Renal cortex interstitium (tissue), 11 donors: ENCODE data around the gene DCUN1D1. TPM values are rescaled to one million over a fixed set of nuclear protein-coding genes. Genes with fewer than 3 reads are reported as not detected.
A peak's percentile ranks its signal among the peaks of the same experiment; 100 is the strongest.

ENCODE experiments used
- DNase-seq, 11 donors: peaks; one replicate each; pipeline ENCODE4 v3.0.0-alpha.2; 2013; ENCODE audit warnings: low read depth in 9 of 11, low spot score in 4 of 11; ENCODE audit errors: extremely low read depth in 1 of 11
- polyA plus RNA-seq, 3 donors: library from polyadenylated mRNA; unstranded; fragments of 120-200 nt; gene quantifications; one replicate each; pipeline ENCODE4 v1.2.1, GENCODE V29; 2013; ENCODE audit not compliant: insufficient read length in 3 of 3

DCUN1D1 gene
- polyA plus RNA-seq, 3 donors = 50.2 to 63.0 (median 61.4) TPM

DNA sequence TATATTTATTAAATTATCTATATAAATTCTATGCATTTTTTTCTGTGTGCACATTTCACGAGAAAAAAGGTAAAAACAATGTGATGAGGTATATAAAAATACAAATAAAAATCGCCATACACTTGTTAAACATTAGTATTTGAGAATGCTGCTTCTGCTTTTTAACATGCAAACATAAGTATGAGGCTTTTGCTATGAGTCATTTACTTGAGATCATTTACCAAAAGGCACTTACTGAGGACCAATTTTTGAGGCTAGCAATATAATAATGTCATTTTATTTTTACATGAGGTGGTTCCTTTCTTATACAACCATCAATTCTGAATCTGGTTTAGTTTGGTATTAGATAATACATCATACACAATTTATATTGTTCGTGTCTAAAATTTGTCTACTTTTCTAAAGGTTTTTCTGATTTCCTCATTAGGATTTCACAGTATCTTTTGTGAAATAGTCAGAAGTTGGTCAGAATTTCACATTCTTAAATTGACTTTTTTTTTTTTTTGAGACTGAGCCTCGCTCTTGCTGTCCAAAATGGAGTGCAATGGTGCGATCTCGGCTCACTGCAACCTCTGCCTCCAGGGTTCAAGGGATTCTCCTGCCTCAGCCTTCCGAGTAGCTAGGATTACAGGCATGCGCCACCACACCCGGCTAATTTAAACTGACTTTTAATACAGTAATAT lies 25.6 kb downstream of the DCUN1D1 start:
- no peak for DNase-seq

DNA sequence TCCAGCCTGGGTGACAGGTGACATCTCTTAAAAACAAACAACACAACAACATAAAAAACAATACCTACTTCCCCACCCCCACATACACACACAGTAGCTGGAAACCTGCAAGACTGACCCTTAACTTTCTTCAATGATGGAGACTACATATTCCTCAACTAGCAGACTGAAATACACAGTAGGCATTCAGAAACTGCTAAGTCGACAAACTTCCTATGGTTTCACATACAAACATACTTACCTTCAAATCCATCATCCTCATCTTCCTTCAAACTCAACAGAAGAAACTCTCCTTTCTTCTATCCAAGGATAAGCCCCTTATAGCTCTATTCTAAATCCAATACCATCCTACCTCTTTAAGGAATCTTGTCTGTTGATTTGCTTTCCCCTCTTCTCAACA lies 30.6 kb downstream of the DCUN1D1 start:
- DNase-seq = no peak

DNA sequence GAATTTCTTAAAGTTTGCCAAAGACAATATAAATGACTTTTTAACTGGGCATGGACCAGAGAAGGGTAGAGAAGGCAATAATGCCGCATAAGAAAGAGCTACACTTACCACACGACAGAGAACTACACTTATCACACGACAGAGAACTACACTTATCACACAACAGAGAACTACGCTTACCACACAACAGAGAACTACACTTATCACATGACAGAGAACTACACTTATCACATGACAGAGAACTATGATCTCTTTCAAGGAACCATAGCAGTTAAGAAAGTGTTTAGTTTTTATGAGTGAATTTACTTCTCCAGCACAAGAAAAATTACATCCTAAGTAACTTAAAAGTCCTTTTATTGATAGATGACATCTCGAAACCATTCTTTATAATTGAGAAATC lies 32.0 kb downstream of the DCUN1D1 start:
- DNase-seq = no peak

DNA sequence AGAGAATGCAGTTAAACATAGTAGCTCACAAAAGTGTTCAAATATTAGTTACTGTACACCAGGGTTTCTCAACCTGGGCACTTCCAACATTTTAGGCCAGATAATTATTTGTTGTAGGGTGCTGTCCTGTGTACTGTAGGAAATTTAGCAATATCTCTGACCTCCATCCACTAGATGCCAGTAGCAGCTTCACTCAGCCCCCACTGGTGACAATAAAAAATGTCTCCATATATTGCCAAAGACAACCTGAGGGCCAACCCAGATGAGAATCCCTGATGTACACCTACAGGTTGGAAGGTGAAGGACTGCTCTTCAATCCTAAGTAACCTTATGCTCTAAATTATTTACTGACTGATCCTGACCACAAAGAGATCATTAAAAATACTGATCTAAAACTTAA lies 32.5 kb downstream of the DCUN1D1 start:
- DNase-seq = no peak

GRCh38 chr3:182941719-182942118 lies 38.6 kb downstream of the DCUN1D1 start:
- DNase-seq = no peak

DNA sequence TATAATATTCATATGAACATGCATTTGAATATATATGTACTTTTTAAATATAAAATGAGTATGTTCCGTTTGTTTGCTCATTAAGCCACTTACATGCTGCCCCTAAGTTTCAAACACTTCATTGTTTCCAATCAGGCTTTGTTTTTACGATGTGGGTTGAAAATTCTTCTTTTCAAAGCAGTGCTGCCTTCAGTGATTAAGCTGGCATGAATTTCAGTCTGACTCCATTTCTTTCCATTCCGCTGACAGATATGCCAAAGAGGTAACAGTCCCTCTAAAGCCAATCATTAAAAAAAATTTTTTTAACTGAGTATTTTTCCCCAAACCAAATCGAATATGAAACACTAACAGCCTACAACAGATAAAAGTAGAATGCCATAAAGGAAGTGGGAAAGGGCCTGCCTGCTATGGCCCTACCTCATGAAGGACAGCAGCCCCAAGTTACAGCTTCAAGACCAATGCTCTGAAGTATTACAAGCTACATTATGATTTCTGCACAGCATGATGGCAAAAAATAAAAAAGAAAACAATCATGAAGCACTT lies 40.0 kb downstream of the DCUN1D1 start:
- DNase-seq = no peak

DNA sequence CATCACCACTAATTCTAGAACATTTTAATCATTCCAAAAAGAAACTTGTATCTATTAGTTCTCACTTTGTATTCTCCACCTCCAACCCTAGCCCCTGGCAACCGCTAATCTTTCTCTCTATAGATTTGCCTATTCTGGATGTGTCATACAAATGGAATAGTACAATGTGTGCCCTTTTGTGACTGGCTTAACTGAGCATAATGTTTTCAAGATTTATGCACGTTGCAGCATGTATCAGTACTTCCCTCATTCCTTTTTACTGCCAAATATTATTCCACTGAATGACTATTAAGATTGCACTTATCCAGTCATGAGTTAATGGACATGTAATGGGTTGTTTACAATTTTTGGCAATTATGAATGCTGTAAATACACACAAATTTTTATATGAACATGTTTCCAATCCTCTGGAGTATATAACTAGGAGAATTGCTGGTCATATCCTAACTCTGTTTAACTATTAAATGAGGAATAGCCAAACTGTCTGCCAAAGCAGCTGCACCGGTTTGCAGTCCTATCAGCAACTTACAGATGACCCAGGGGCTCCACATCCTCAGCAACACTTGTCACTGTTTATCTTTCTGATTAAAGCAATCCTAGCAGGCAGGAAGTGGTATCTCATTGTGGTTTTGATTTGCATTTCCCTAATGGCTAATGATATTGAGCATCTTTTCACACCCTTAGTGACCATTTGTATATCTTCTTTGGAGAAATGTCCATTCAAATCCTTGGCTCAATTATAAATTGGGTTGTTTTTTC lies 42.9 kb downstream of the DCUN1D1 start:
- DNase-seq = no peak

DNA sequence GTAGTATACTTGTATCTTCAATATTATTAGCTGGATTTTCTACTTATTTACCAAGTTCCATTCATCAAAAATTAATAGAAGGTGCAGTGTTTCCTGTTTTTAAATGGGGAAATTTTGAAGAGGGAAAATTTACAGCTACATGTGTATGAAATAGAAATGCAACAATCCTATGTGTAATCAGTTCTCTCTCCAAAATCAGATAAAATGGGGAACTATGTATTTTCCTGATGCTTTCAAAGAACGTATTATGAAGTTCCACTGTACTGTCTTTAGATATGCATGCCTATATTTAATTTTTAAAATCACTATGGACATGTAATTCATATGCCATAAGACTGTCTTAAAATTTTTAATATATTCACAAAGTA lies 43.4 kb downstream of the DCUN1D1 start:
- DNase-seq = no peak

- peak in 3 of 11 donors; percentile 9 to 27 (median 11) for DNase-seq
Observed at GRCh38 chr3:182936239-182936917, 44.0 kb downstream of the DCUN1D1 start.

DNA sequence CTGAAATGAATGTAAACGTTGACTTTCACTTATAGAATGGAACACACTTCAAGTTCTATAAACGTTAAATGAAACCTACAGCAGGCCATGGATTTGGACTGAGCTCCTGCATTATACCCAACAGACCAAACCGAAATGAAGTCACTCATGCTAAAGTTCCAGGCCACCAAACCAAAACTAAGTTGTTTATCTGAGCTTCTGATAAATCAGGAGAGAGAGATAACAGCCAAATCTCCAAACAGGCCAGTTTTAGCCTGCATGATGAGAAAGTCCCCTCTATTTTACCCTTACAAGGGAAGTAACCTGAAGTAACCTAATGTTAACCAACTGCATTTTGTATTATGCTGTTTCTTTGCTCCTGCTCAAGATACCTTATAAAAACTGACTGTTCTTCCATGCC lies 44.5 kb downstream of the DCUN1D1 start:
- no peak for DNase-seq

DNA sequence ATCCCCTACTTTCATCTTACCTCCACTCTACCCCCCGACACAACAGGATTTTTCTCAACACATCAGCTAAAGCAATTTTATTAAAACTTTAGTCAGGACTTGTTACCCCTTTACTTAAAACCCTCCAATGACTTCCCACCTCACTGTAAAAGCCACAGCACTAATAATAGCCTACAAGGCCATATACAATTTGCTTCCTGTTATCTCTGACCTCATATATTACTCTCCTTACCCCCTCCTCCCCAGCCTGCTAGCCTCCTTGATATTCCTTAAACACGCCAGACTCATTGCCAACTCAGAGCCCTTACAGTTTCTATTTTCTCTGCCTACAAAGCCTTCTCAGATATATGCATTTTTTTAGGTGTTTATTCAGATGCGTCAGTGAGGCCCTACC lies 54.4 kb downstream of the DCUN1D1 start:
- no peak for DNase-seq

DNA sequence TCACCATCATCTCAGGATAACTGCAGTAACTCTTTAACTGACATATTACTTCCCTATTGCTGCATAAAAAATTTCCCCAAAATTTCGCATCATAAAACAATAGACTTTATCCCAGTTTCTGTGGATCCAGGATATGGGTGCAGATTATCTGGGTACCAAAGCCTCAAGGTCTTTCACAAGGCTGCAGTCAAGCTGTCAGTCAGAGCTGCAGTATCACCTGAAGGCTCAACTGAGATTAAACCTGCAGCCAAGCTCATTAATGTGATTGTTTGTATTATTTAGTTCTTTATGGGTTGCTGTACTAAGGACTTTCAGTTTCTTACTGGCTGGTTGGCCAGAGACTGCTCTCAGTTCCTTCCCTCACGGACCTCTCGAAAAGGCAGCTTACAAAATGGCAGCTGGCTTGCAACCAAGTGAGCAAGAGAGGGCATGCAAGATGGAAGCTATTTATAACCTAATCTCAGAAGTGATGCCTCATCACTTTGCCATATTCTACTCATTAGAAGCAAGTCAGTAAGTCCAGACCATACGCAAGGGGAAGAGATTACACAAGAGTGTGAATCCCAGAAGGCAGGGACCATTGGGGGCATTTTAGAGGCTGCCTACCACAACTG lies 54.9 kb downstream of the DCUN1D1 start:
- DNase-seq = no peak

DNA sequence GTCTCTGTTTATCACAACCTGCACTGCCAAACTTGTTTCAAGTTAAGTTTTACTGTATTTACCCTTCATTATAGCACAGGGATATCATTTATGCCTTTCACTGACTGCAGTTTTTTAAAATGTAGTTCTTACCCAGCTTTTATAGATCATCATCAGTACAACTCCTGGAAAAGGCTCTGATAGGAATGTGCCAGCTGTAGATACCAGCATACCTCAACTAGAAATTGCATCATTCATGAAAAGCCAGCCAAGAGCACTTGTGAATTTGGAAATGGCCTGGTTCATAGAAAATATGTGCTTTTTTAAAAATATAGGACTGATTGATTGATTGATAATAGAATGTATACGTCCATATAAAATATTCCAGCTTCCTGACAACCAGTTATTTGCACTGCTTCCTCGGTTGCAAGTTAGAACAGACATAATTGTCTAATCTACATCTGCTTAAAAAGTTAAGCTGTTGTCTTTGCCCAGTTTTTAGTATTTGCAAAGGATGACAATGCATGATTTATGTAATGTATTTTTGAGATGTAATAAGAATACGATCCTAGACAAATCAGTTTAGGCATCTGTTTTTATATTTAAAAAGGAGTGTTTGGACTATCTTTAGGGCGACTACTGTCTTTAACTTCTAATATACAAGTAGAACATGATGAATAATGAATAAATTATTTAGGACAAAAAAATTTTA lies 58.5 kb downstream of the DCUN1D1 start:
- DNase-seq = no peak

GRCh38 chr3:182920515-182921084 lies 59.7 kb downstream of the DCUN1D1 start:
- no peak for DNase-seq

- DNase-seq = no peak
Observed at GRCh38 chr3:182919866-182920357, 60.4 kb downstream of the DCUN1D1 start.

DNA sequence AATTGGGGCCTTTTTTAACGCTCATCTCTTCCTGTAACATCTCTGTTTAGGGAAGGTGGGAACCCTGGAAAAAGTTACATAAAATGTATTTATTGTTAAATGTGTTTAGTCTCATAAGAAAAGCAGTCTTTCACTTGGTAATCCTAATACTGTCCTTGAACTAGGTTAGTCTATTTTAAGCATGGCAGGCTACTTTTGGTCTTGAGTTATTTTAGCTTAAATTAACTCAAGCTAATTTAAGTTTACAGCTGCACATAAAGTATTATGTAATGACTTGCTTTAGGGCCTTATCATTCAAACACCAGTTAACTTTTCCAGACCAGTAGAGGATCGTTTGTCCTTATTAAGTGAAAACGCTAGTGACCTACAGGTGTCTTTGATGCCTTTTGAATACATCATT lies 63.2 kb downstream of the DCUN1D1 start:
- no peak for DNase-seq

DNA sequence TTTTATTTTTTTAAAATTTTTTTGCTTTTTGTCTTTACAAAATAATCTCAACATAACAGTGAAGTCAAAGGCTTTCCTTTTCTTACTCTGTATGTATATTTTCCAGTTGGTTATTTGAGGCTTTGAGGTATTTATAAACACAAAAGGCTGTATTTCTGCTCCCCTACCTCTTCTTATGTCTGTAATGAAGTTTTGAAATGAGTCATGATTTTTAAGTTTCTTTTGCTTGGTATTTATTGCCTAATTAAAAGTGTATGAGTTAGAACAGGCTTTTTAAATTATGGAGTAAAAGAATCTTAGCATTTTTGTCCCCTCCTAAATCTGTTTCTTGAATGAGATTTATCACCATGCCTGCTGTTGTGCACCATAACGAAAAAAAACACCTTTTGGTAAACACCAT lies 66.0 kb downstream of the DCUN1D1 start:
- no peak for DNase-seq

- DNase-seq = no peak
Observed at GRCh38 chr3:182913889-182914288, 66.4 kb downstream of the DCUN1D1 start.

- DNase-seq = no peak
Observed at GRCh38 chr3:182912474-182912873, 67.9 kb downstream of the DCUN1D1 start.
